ENCODE data around the gene SLC26A4. TPM values are rescaled to one million over a fixed set of nuclear protein-coding genes. Genes with fewer than 3 reads are reported as not detected.
A peak's percentile ranks its signal among the peaks of the same experiment; 100 is the strongest.

SLC26A4 gene
- polyA plus RNA-seq, 5 donors = 1.0 to 2.2 (median 1.3) TPM

DNA sequence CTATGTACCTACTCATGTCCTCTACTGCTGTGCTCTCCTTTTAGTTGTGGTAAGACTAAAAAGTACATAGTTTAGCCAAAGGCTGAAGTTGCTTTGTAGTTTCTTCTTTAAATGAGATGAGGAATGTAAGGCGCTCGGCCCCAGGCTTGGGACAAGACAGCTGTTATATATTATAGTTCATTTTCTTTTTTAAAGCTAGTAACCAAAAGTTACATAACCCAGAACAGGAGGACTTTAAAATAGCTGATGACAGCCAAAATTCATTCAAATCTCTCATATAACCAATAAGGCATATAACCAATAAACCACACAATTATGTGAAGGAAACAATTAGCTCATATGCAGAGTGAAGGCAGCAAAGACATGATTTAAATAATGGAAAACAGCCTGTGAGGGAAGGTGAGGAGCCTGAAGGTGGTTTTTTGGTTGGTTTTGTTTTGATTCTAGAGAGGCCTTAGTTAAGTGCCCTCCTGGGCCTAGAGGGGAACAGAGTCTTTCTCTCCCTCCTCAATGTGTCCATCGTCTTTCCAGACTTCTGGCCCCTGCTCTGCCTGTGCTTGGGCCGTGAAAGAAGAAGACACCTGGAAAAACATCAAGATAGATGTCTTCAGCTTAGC lies 35.8 kb downstream of the SLC26A4 start:
- no peak for DNase-seq

DNA sequence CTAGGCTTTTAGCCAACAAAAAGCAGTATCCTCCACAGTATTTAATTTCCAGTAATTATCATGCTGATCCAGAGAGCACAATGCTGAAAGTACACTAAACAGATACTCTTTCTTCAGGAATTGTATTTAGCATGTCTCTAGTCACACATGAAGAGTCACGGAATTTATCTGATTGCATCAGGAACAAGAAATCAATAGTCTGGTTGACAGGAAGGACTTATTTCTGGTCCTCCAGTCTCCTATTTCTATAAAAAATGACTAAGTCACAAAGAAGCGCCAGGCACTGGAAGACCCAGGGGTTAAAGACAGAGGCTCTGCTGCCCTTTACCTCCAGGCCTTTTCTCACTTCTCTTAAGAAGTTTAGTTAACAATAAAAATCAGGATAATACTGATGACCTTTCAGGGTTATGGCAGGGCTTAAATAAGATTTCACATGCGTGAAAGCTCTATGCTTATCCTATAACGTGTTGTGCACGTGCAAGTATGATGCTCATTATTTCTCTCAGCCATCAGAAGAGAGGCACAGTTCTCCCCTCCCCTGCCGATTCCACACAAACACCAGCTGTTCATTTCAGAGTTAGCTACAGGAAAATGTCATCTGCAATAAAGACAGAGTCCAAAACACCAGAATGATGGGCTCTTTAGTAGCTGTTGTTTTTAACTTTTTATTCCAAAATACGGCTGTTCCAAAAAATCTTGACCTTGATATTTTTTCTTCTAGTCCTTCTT lies 36.9 kb downstream of the SLC26A4 start:
- DNase-seq = peak in 1 of 2 donors; percentile 29

- DNase-seq = no peak
Measured at GRCh38 chr7:107700570-107700969, 39.9 kb downstream of the SLC26A4 start.

DNA sequence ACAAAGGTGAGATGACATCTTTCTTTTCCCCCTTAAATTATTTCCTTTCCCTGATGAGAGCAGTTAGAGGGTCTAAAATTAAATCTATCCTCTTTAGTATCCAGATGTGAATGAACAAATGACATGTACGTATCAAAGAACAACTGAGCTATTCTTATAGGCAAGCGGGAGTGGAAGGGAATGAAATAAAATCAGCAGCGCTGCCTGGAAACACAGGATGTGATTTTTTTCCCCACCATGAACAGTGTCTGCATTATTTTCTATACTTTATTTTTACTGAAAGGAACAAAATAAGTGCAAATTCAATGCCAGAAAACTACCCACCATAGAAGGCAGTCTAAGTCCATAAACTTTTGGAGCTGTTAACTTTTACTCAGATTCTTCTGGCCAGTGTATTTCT lies 40.6 kb downstream of the SLC26A4 start:
- DNase-seq = no peak

GRCh38 chr7:107703219-107703618 lies 42.6 kb downstream of the SLC26A4 start:
- no peak for DNase-seq

DNA sequence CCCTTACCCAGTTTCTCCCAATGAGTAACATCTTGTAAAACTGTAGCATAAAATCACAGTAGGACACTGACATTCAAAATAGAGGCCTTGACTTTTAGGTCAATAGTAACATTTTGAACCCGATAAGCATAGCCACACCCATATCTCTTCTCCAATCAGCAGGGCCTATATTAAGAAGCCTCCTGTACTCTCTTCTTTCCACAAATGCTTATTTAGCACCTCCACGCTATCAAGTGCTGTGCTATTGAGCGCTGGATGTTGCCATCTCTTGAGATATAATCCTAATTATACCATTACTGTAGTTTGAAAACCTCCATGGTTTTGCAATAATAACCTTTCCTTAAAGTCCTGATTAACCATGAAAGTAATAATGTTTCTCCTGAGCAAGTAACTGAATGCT lies 43.2 kb downstream of the SLC26A4 start:
- DNase-seq = no peak

DNA sequence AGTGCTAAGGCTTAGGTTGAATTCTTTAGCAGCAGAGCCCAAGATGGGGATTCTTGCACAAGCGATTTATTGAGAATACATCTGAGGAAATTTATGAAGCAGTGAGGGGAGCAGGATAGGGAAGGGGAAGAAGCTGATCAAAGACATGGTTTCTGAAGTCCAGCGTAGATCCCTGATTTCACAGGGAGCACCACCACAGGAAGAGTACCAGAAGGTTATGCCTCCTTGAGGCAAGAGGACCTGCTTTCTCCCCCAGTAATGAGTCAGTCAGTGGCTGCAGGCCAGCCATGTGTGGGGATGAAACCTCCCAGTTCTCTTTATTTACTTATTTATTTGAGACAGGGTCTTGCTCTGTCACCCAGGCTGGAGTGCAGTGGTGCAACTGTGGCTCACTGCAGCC lies 48.3 kb downstream of the SLC26A4 start:
- no peak for DNase-seq

- no peak for DNase-seq
Measured at GRCh38 chr7:107711301-107711700, 50.7 kb downstream of the SLC26A4 start.

- DNase-seq = no peak
Measured at GRCh38 chr7:107712025-107712424, 51.4 kb downstream of the SLC26A4 start.

GRCh38 chr7:107712896-107713295 lies 52.3 kb downstream of the SLC26A4 start:
- no peak for DNase-seq

GRCh38 chr7:107715531-107715930 lies 54.9 kb downstream of the SLC26A4 start:
- DNase-seq = no peak

DNA sequence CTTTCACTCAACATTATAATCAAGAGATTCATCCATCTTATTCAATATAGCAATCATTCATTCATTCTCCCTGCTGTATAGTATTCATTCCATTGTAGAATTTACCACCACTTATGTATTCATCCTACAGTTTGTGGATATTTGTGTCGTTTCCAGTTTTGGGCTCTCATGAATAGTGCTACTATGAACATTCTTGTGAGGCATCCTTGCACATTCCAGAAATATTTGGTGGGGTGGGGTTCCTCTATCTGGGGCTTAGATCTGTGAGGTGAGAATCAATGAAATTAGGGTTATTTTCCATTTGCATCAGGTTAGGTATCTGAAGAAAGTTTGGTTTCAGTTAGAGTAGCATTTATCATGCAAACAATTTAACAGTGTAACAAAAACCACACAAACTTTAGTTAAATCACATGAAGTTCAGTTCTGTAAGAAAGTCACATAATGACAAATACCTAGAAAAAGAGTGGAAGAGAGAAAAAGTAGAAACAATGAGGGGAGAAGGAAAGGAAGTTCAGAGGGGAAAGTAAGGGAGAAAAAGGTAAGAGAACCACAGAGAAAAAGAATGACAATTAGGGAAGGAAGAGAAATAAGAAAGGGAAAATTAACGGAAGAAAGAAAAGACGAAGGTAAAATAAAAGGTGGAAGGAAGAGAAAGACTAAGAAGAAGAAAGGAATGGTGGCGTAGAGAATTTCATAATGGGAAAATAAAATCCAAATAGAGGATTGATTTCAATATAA lies 58.0 kb downstream of the SLC26A4 start:
- DNase-seq = no peak

DNA sequence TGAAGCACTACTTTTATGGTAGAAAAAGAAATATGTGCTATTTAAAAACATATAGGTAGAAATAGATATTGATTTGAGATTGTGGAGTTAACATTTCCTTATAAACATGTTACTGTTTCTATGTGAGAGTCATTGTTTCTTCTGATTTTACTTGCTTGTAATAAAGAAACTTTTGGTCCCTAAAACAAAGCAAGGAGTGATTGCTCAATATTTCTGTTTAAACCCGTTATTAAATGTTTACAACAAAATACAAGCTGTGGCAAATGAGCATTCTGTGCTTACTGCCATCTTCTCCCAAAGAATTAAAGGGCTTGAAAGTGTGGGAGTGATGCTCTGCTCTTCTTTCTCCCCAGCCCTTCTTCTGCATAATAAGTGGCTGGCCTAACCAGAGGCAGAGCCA lies 60.7 kb downstream of the SLC26A4 start:
- no peak for DNase-seq

- DNase-seq = no peak
Measured at GRCh38 chr7:107723255-107723654, 62.6 kb downstream of the SLC26A4 start.

- DNase-seq = peak; percentile 26 to 42
Measured at GRCh38 chr7:107725138-107725740, 64.6 kb downstream of the SLC26A4 start.

DNA sequence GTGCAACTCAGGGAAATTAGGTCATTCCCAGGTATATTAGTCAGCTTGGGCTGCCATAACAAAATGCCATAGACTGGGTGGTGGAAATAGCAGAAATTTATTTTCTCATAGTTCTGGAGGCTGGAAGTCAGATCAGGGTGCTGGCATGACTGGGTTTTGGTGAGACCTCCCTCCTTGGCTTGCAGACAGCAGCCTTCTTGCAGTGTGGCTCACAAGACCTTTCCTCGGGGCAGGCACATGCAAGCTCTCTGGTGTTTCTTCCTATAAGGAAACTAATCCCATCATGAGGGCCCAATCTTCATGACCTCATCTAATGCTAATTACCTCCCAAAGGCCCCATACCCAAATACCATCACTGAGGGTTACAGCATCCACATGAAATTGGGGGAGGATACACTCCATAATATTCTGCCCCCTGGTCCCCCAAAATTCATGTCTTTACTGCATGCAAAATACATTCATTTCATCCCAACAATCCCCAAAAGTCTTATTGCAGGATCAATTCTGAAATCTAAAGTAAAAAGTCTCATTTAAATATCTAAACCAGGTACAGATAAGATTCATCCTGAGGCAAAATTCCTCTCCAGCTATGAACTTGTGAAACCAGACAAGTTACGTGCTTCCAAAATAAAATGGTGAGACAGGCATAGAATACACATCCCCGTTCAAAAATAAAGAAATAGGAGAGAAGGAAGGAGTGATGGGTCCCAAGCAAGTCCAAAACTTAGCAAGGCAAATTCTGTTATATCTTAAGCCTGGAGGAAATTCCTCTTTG lies 65.9 kb downstream of the SLC26A4 start:
- no peak for DNase-seq

DNA sequence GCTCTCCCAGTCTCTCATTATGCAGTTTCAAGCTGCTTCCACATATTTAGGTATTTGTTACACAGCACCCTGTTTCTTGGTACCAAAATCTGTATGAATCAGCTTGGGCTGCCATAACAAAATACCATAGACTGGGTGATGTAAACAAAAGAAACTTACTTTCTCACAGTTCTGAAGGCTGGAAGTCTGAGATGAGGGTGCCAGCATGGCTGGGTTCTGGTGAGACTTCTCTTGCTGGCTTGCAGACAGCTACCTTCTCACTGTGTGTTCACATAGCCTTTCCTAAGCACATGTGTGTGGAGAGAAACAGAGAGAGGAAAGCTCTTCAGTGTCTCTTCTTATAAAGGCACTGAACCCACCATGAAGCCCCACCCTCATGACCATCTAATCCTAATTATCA lies 67.6 kb downstream of the SLC26A4 start:
- DNase-seq = no peak

DNA sequence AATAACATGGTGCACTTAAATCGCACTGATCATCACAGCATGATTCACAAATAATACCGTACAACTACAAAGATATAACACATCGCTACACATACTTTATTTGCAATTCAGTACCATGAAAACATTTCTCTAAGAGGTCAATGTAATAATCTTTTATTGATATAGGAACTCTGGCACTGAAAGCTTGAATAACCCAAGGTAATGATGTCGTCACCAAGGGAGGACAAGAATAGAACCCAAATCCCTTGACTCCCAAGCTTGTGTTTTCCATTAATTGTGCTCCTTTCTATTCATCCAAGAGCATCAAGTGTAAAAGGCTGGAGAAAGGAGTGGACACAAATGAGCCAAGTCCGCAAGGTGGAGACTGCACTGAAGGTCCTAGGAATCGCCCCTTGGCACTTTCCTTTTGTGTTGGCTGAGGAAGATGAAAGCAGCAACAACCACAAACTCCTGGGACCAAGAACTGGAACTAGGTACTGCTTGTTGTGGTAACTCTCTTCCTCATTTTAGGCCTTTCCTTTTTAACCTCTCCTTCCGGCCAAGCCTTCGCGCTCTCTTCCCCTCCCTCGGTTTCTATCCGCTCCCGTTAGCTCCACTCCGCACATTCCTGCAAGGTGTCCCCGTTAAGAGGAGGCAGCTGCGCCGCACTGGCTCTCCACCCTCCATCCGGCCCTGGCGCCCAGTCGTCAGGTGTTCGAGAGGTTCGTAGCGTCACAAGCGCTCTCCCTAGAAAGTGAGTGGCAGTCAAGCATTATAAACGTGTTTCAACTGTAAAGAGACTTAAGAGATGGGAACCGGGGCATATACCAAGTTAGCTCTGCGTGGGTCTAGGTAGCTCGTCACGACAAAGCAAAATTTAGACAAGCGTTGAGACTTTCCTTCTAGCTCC lies 82.3 kb downstream of the SLC26A4 start:
- DNase-seq = no peak

DNA sequence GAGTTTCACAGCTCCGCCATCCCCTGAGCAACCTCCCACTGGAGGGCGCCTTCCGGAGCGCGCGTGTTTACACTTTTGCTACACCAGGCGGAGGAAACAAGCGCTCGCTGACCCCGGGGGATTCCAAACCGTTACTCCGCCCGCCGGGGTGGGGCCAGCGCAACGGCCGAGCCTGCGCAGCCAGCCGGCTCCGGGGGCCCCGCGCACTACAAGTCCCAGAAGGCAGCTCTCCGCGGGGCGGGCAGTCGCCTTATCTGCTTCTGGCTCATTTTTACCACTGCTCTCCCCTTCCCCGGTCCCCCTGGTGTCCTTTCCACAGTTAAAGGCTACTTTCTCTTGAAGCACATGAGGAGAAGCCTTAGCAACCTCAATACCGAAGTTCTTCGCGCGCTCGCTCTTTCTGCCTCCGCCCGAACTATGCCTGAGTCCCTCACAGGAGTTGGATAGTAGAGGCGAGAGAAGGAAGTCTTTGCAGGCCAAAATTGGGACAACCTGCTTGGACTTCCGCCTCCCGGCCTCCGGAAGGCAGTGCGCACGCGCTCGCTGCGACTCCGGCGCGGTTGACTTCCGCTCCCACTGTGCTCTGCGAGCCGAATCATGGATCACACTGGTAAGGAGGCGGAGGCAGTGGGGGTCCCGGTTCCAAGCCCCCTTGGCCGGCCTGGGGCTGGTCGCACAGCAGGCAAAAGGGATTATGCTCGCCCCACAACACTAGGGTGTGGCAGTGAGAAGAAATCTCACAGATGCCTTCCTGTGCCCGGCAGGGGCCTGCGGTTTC lies 83.1 kb downstream of the SLC26A4 start, which contains the start of gene CBLL1:
CBLL1 (plus strand) TSS at position 576 of the 778 bp plus-strand sequence; CDS start at position 598, 22 bp downstream.
- peak; percentile 95 to 96 for DNase-seq

DNA sequence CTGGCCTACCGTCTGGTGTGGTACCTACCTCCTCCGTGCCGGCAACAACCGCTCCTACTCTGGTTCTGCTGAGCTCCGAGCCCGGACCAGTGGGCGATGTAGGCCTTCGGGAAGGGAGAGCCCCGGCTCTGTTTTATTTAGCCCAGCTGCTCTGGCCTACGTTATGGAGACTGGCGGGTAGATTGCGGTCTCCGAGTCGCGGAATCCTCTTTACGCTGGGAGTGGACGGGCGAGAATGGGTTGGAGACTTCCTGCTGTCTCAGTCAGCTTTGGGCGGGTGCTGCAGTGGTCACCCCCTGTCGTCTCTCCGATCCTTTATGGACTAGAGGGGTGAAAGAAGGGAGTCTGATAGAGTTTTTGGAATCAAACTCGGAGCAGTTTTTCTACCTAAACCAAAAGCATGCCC lies 83.7 kb downstream of the SLC26A4 start:
- DNase-seq = no peak

Data from right lung (tissue), 5 donors.